K562 (cell line): ENCODE measurements around the gene SLC2A10. TPM values are rescaled to one million over a fixed set of nuclear protein-coding genes. Genes with fewer than 3 reads are reported as not detected.

Experiments used
- ATAC-seq: fragments of 200-7000 bp; cut with Tn5 transposase; 3 replicates; pipeline ENCODE4 v1.9.1; 2020; ENCODE audit warnings: moderate library complexity
- BruUV-seq: library from RNA; stranded (reverse); fragments of 400-500 nt; replicated peaks from 2 replicates; lab custom pipeline; 2021; lab: Mats Ljungman, UMichigan
- CTCF ChIA-PET: fragments of 300-600 bp; formaldehyde crosslinking; extraction: SDS; loops from one replicate; lab custom pipeline; 2021; ENCODE audit warnings: low intra/inter-chr PET ratio; lab: Yijun Ruan, JAX
- POLR2A ChIA-PET: fragments of 300-600, 350-650 bp; sonication (Branson Sonifier 250); formaldehyde crosslinking; extraction: SDS; loops from one replicate; lab custom pipeline; 2021; ENCODE audit warnings: antibody characterized with exemption, inconsistent platforms; lab: Yijun Ruan, JAX
- DNase-seq, 4 experiments: peaks; one replicate each; pipeline versions ENCODE4 v3.0.0 to v3.0.0-alpha.2; 2011 to 2018; ENCODE audit warnings: low spot score in 3 of 4, mixed read lengths in 3 of 4; ENCODE audit errors: extremely low read depth in 1 of 4
- FAIRE-seq: peaks from 2 replicates; lab custom pipeline; 2011; peaks lifted over from hg19 to GRCh38; lab: Jason Lieb, UNC
- H2AFZ ChIP-seq: 2 replicates; pipeline ENCODE4 v1.6.0; 2011; ENCODE audit warnings: low read depth, low read length, control low read depth, inconsistent platforms
- H3K27ac ChIP-seq: fragments of 200-600 bp; 3 replicates; pipeline ENCODE4 v1.8.0; 2011; ENCODE audit warnings: low read depth, mild to moderate bottlenecking, control low read depth, inconsistent platforms, low read length, moderate library complexity, mixed read lengths; ENCODE audit errors: extremely low read depth
- H3K27me3 ChIP-seq, 2 experiments: fragments of 300-600 bp in 1 of 2; 2 replicates in 1 of 2; 3 replicates in 1 of 2; pipeline versions ENCODE4 v1.6.0 to v1.8.0; 2011; ENCODE audit warnings: inconsistent platforms in 2 of 2, low read length in 2 of 2, mild to moderate bottlenecking in 1 of 2, mixed read lengths in 1 of 2, moderate library complexity in 1 of 2; ENCODE audit not compliant: control insufficient read depth in 2 of 2, insufficient read depth in 2 of 2
- H3K36me3 ChIP-seq: fragments of 300-600 bp; 3 replicates; pipeline ENCODE4 v1.8.0; 2011; ENCODE audit warnings: mild to moderate bottlenecking, low read length, inconsistent platforms; ENCODE audit not compliant: control insufficient read depth, insufficient read depth
- H3K4me1 ChIP-seq, 2 experiments: fragments of 200-600 bp in 1 of 2; replicated peaks in 1 of 2; 2 replicates in 1 of 2; 3 replicates in 1 of 2; pipeline versions ENCODE4 v1.5.1 to v1.8.0; 2011; ENCODE audit warnings: inconsistent platforms in 2 of 2, low read length in 2 of 2, mild to moderate bottlenecking in 1 of 2, mixed read lengths in 1 of 2, moderate library complexity in 1 of 2; ENCODE audit not compliant: control insufficient read depth in 2 of 2, insufficient read depth in 2 of 2
- H3K4me2 ChIP-seq: 2 replicates; pipeline ENCODE4 v1.6.1; 2011; ENCODE audit warnings: low read length, control low read depth, inconsistent platforms, mixed read lengths; ENCODE audit not compliant: insufficient read depth
- H3K4me3 ChIP-seq: fragments of 200-600 bp; sonication (generic), shearing (Covaris generic); 2 replicates; pipeline ENCODE4 v1.5.1; 2016; ENCODE audit warnings: control low read depth, inconsistent platforms
- H3K79me2 ChIP-seq: fragments of 200-600 bp; 3 replicates; pipeline ENCODE4 v1.8.0; 2011; ENCODE audit warnings: low read length, inconsistent platforms; ENCODE audit not compliant: control insufficient read depth, insufficient read depth
- H3K9ac ChIP-seq, 2 experiments: 2 replicates each; pipeline versions ENCODE4 v1.6.0 to v1.6.1; 2011; ENCODE audit warnings: low read depth in 2 of 2, low read length in 2 of 2, control low read depth in 1 of 2, inconsistent platforms in 1 of 2, mild to moderate bottlenecking in 1 of 2, mixed read lengths in 1 of 2; ENCODE audit not compliant: insufficient read depth in 1 of 2
- H3K9me1 ChIP-seq: one replicate; pipeline ENCODE4 v1.6.0; 2011; ENCODE audit warnings: inconsistent platforms, mild to moderate bottlenecking, low read length, moderate library complexity; ENCODE audit not compliant: control insufficient read depth, insufficient read depth
- H3K9me3 ChIP-seq: replicated peaks from 2 replicates; pipeline ENCODE4 v1.5.1; 2011; ENCODE audit warnings: low read depth, low read length, inconsistent platforms; ENCODE audit not compliant: control insufficient read depth, insufficient read depth
- H4K20me1 ChIP-seq: replicated peaks from 2 replicates; pipeline ENCODE4 v1.6.1; 2011; ENCODE audit warnings: low read length, inconsistent platforms, mixed read lengths; ENCODE audit not compliant: control insufficient read depth, insufficient read depth
- NR2F6 ChIP-seq: fragments of 450-650 bp; formaldehyde crosslinking; IDR thresholded peaks from 2 replicates; pipeline ENCODE4 v1.4.0; 2020; ENCODE audit warnings: mild to moderate bottlenecking
- PHF21A ChIP-seq: fragments of 450-650 bp; IDR thresholded peaks from 2 replicates; pipeline ENCODE4 v1.6.1; 2017; ENCODE audit warnings: low read depth, borderline replicate concordance
- SMC3 ChIP-seq: conservative IDR thresholded peaks from 2 replicates; pipeline ENCODE4 v1.6.1; 2011; ENCODE audit warnings: low read depth, low read length, improper control_type of control experiment; ENCODE audit not compliant: insufficient read depth
- ZNF407 ChIP-seq: fragments of 450-650 bp; IDR thresholded peaks from 2 replicates; pipeline ENCODE4 v1.6.1; 2016; ENCODE audit warnings: low read depth
- ZNF785 ChIP-seq: fragments of 250-450 bp; sonication (Bioruptor Pico); IDR thresholded peaks from 2 replicates; pipeline ENCODE4 v1.4.0; 2020; ENCODE audit warnings: mild to moderate bottlenecking
- WGBS: fragments of 100-300 bp; shearing (Covaris generic); methylation state at CpG from one replicate; pipeline ENCODE4 v1.1.6; 2016; ENCODE audit warnings: low coverage, mixed read lengths; ENCODE audit not compliant: insufficient coverage; ENCODE audit errors: missing lambda C conversion rate; 5-methylcytosine and 5-hydroxymethylcytosine counted together
- in situ Hi-C: fragments of 300-500 bp; cut with MboI; formaldehyde crosslinking; loops from 4 replicates; pipeline ENCODE4 v1.15.0; 2018; ENCODE audit warnings: inconsistent platforms, mixed read lengths
- intact Hi-C: fragments of 100-400 bp; cut with micrococcal nuclease; formaldehyde crosslinking; loops from 2 replicates; pipeline ENCODE4 v1.14.2; 2022
- polyA plus RNA-seq, 8 experiments: library from polyadenylated mRNA; depleted of rRNA in 4 of 8; stranded (reverse) in 5 of 8; unstranded in 3 of 8; fragments of >200 nt; fragmentation: Nextera tagmentation in 2 of 8; fragmentation: Illumina TruSeq in 1 of 8; extraction: Ambion mirVana in 2 of 8; extraction: Trizol in 1 of 8; gene quantifications; 2 replicates each; pipeline versions ENCODE4 v1.2.1 to v1.2.3, GENCODE V29; 2011 to 2014; ENCODE audit warnings: inconsistent platforms in 1 of 8, missing spikeins in 1 of 8
- total RNA-seq, 7 experiments: library from RNA; depleted of rRNA in 6 of 7; stranded (reverse); fragments of >200 nt in 6 of 7; fragmentation: Illumina TruSeq in 2 of 7; extraction: Trizol in 2 of 7; gene quantifications; 2 replicates each; pipeline versions ENCODE4 v1.2.1 to v1.2.3, GENCODE V29; 2011 to 2021; ENCODE audit warnings: low replicate concordance in 1 of 7

Gene SLC2A10
- total and polyA plus RNA-seq, 9 of the 15 experiments (the other 6 are each of a cell fraction or from before 2014, with no cell fraction given) = 0.01 to 1.8 (median 0.10) TPM

GRCh38 chr20:46715292-46715756, 5.9 kb downstream of the SLC2A10 start:
- Histone ChIP-seq H3K9me3 (no peaks in the 10 kb centered on the region), H3K79me2 (no peaks in the 10 kb centered on the region), H3K27ac (no peak overlapping the region), H3K36me3 (no peaks in the 10 kb centered on the region), H3K27me3 (peaks cover 0 to 22% of the 10 kb centered on the region in 2 experiments; a peak in 2 of 5 replicates), H3K4me2 (no peak overlapping the region), H3K4me1 (no peaks in the 10 kb centered on the region), H4K20me1 (no peaks in the 10 kb centered on the region; the same call in 1 of the 2 replicates), H2AFZ (no peak overlapping the region), H3K4me3 (no peak overlapping the region), H3K9me1 (no peaks in the 10 kb centered on the region), H3K9ac (no peak overlapping the region)
- ATAC-seq (no peak), FAIRE-seq (no peak), DNase-seq (no peak)
- CTCF ChIA-PET = no interaction called here
- WGBS = 0% methylated on average over 4 of the region's 4 CpGs
- no peak for TF ChIP-seq NR2F6 (CRISPR knock-in tag)
- no peak for TF ChIP-seq ZNF785
- TF ChIP-seq SMC3 = no peak
- intact Hi-C loops (no loop called here), in situ Hi-C loops (no loop called here)
- BruUV-seq = no TSS peak
- POLR2A ChIA-PET = interaction anchor here (1.0 kb wide), 1 partner anchor 36 kb away, joined by 3 read pairs; no protein-coding TSS in a partner anchor

GRCh38 chr20:46717818-46718541, 8.5 kb downstream of the SLC2A10 start:
- H3K36me3 ChIP-seq = no peaks in the 10 kb centered on the region
- H4K20me1 ChIP-seq = no peaks in the 10 kb centered on the region; the same call in 1 of the 2 replicates
- no peak overlapping the region for H3K9ac ChIP-seq
- no peak for FAIRE-seq
- no peaks in the 10 kb centered on the region for H3K9me3 ChIP-seq
- intact Hi-C loops = no loop called here
- no peak overlapping the region for H3K4me2 ChIP-seq
- peaks cover 0 to 12% of the 10 kb centered on the region in 2 experiments; a peak in 1 of 5 replicates for H3K27me3 ChIP-seq
- no peak overlapping the region for H3K27ac ChIP-seq
- H3K9me1 ChIP-seq = no peaks in the 10 kb centered on the region
- WGBS = 17% methylated on average over 9 of the region's 9 CpGs
- ChIA-PET CTCF (no interaction called here), POLR2A (no interaction called here)
- no peaks in the 10 kb centered on the region; a peak in 1 of 5 replicates for H3K4me1 ChIP-seq
- no peak overlapping the region for H2AFZ ChIP-seq
- no peak for DNase-seq
- ATAC-seq = no peak
- H3K79me2 ChIP-seq = no peaks in the 10 kb centered on the region
- in situ Hi-C loops = no loop called here
- no peak overlapping the region for H3K4me3 ChIP-seq
- no TSS peak for BruUV-seq
- TF ChIP-seq PHF21A = no peak
- no peak for TF ChIP-seq ZNF785
- no peak for TF ChIP-seq ZNF407
